Mesodermal cell (in vitro differentiated cells): ENCODE results near the gene ACP3.
"Not testable (repeated sequence)": the region's sequence is repeated elsewhere in the genome, so short reads cannot be mapped to it uniquely, and the experiment has no call there.

ENCODE experiments used
- H3K27ac ChIP-seq: 2 replicates; pipeline ENCODE4 v1.7.0; 2013; ENCODE audit warnings: mild to moderate bottlenecking, low read depth, low read length, moderate library complexity; ENCODE audit not compliant: severe bottlenecking
- H3K36me3 ChIP-seq: 2 replicates; pipeline ENCODE4 v1.7.1; 2013; ENCODE audit warnings: mild to moderate bottlenecking, low read length, moderate library complexity; ENCODE audit not compliant: control insufficient read depth, insufficient read depth
- H3K4me1 ChIP-seq: one replicate; pipeline ENCODE4 v1.7.1; 2013; ENCODE audit warnings: mild to moderate bottlenecking, low read length; ENCODE audit not compliant: insufficient read depth, control insufficient read depth, poor library complexity, severe bottlenecking
- H3K4me3 ChIP-seq: 2 replicates; pipeline ENCODE4 v1.7.0; 2013; ENCODE audit warnings: low read length, control low read depth, mild to moderate bottlenecking; ENCODE audit not compliant: insufficient read depth, poor library complexity, severe bottlenecking; ENCODE audit errors: extremely low read depth
- H3K9me3 ChIP-seq: 2 replicates; pipeline ENCODE4 v1.7.1; 2013; ENCODE audit warnings: mild to moderate bottlenecking, low read length, moderate library complexity; ENCODE audit not compliant: control insufficient read depth
- WGBS, 2 experiments: methylation state at CpG; one replicate each; pipeline ENCODE4 v1.1.5; 2013; ENCODE audit warnings: missing lambda C conversion rate in 2 of 2; ENCODE audit not compliant: insufficient coverage in 2 of 2; 5-methylcytosine and 5-hydroxymethylcytosine counted together

ACP3 gene

DNA sequence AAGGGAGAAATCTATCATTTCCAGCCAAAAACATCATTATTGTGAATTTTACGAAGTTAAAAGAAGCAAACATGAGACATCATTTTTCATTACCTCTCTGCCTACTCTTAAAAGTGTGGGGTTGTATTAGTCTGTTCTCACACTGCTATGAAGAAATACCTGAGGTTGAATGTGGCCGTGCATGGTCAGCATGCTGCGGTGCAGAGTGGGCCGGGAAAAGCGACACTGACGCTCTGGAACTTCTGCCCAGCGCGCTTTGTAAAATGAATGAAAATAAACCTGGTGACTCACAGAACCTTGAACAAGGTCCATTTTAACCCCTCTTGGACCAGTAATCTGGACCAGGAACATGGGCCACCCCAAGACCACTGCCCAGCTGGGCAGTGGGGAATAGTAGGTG, 69.1 kb downstream of the ACP3 start:
- 88 to 95% methylated on average over 7 of the region's 8 CpGs for WGBS, 2 experiments
- Histone ChIP-seq H3K9me3 (no peaks in the 10 kb centered on the region), H3K4me1 (no peaks in the 10 kb centered on the region)

GRCh38 chr3:132392675-132393074, 75.5 kb downstream of the ACP3 start:
- H3K27ac ChIP-seq, H3K9me3 ChIP-seq, H3K36me3 ChIP-seq, H3K4me3 ChIP-seq, H3K4me1 ChIP-seq: not testable (repeated sequence)
- WGBS, 2 experiments, result no CpG with 5 or more reads among the region's 1 CpG

More for the DNA sequence above, 69.1 kb downstream of the ACP3 start:
- H3K4me3 ChIP-seq, result no peak overlapping the region
- no peaks in the 10 kb centered on the region for H3K36me3 ChIP-seq
- no peak overlapping the region for H3K27ac ChIP-seq

- H3K36me3 ChIP-seq, result no peaks in the 10 kb centered on the region
- 50 to 86% methylated on average over 1 of the region's 2 CpGs for WGBS, 2 experiments
- H3K4me1 ChIP-seq, result no peaks in the 10 kb centered on the region
- H3K4me3 ChIP-seq, result no peak overlapping the region
- H3K9me3 ChIP-seq, result no peaks in the 10 kb centered on the region
- H3K27ac ChIP-seq, result no peak overlapping the region
These were observed 77.1 kb downstream of the ACP3 start for GRCh38 chr3:132394320-132394719.

- Histone ChIP-seq H3K4me1 (no peaks in the 10 kb centered on the region), H3K27ac (no peak overlapping the region), H3K4me3 (no peak overlapping the region), H3K36me3 (no peaks in the 10 kb centered on the region), H3K9me3 (no peaks in the 10 kb centered on the region)
- no CpG with 5 or more reads among the region's 1 CpG for WGBS, 2 experiments
These were observed 77.9 kb downstream of the ACP3 start for GRCh38 chr3:132395126-132395525.

- Histone ChIP-seq H3K36me3 (no peaks in the 10 kb centered on the region), H3K9me3 (no peaks in the 10 kb centered on the region), H3K4me1 (no peaks in the 10 kb centered on the region), H3K4me3 (no peak overlapping the region), H3K27ac (no peak overlapping the region)
- 96 to 97% methylated on average over 16 to 19 of the region's 24 CpGs for WGBS, 2 experiments
These were observed 79.0 kb downstream of the ACP3 start for GRCh38 chr3:132396255-132396654.

- WGBS, 2 experiments, result 95 to 98% methylated on average over 6 of the region's 8 CpGs
- H3K4me1 ChIP-seq, H3K4me3 ChIP-seq, H3K27ac ChIP-seq, H3K9me3 ChIP-seq, H3K36me3 ChIP-seq: not testable (repeated sequence)
These were observed 79.6 kb downstream of the ACP3 start for GRCh38 chr3:132396776-132397175.

DNA sequence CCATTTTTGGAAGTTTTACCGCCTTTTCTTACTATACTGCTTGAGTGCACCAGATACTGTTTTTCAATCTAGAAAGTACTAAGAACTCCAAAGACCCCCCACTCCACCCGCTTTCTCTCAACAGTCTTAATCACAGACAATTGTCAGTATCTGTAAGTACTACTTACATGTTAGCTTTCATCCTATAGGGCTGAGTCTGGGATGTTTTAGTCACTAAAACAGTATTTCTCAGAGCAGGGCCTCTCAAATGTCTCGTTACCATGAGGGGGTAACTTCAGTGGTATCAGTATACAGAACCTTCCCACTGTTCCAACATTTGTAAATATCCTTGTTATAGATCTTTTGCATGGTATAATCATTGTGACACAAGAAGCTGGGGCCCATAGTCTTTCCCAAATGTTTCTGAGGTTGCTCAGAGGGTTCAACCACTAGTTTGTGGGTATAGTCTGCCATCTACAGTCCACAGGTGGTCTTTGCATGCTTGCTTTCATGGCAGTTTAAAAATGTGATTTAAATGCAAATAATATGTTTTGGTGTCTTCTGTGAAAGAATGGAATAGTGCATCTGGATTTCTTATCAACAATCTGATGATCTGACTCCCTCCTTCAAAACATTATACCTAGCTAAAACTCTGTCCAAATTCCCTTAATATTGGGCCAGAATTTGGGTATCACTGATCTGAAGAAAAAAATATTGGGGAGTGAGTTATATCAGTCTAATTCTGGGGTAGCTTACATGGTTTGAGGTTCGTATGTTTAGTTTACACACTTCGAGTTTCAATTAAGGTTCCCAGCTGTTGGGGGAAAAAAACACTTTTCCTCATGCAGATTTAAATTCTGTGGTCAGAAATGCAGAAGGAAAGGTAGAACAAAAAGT, 82.1 kb downstream of the ACP3 start:
- peaks cover 2% of the 10 kb centered on the region for H3K4me1 ChIP-seq
- H3K4me3 ChIP-seq, result no peak overlapping the region
- no peak overlapping the region for H3K27ac ChIP-seq
- H3K9me3 ChIP-seq, result no peaks in the 10 kb centered on the region
- no peaks in the 10 kb centered on the region for H3K36me3 ChIP-seq
- 55 to 57% methylated on average over 1 to 4 of the region's 5 CpGs for WGBS, 2 experiments

GRCh38 chr3:132401255-132401654, 84.0 kb downstream of the ACP3 start:
- Histone ChIP-seq H3K27ac (no peak overlapping the region), H3K36me3 (no peaks in the 10 kb centered on the region), H3K9me3 (no peaks in the 10 kb centered on the region), H3K4me1 (peaks cover 5% of the 10 kb centered on the region), H3K4me3 (no peak overlapping the region)
- WGBS, 2 experiments, result 92 to 98% methylated on average over 12 to 13 of the region's 13 CpGs

GRCh38 chr3:132404276-132404675, 87.1 kb downstream of the ACP3 start:
- peaks cover 5% of the 10 kb centered on the region for H3K4me1 ChIP-seq
- WGBS, 2 experiments, result 100% methylated on average over 1 of the region's 3 CpGs
- no peaks in the 10 kb centered on the region for H3K36me3 ChIP-seq
- no peak overlapping the region for H3K27ac ChIP-seq
- no peak overlapping the region for H3K4me3 ChIP-seq
- no peaks in the 10 kb centered on the region for H3K9me3 ChIP-seq

GRCh38 chr3:132405188-132405587, 88.0 kb downstream of the ACP3 start:
- H3K36me3 ChIP-seq, result no peaks in the 10 kb centered on the region
- H3K4me1 ChIP-seq, result peaks cover 5% of the 10 kb centered on the region
- no peaks in the 10 kb centered on the region for H3K9me3 ChIP-seq
- no peak overlapping the region for H3K27ac ChIP-seq
- H3K4me3 ChIP-seq, result no peak overlapping the region
- no CpG with 5 or more reads among the region's 1 CpG for WGBS, 2 experiments

GRCh38 chr3:132405609-132406299, 88.5 kb downstream of the ACP3 start:
- H3K4me3 ChIP-seq, result no peak overlapping the region
- WGBS, 2 experiments, result 87 to 100% methylated on average over 2 to 4 of the region's 4 CpGs
- no peaks in the 10 kb centered on the region for H3K9me3 ChIP-seq
- H3K27ac ChIP-seq, result no peak overlapping the region
- H3K36me3 ChIP-seq, result no peaks in the 10 kb centered on the region
- H3K4me1 ChIP-seq, result peaks cover 5% of the 10 kb centered on the region
